Measurements from ENCODE around the gene KRT35.

GRCh38 chr17:41476866-41477815 lies 3.8 kb downstream of the KRT35 start:
- TF ChIP-seq POLR2A (IDR thresholded peaks at IDR 0.05; ENCODE audit: low read depth, low read length) = no peak
- TF ChIP-seq POLR2AphosphoS5 (IDR thresholded peaks at IDR 0.05; ENCODE audit: low read depth, low read length) = no peak

Measured in GM12892 (cell line).